Caki2 (cell line): ENCODE data around the gene DGKB. TPM values are rescaled to one million over a fixed set of nuclear protein-coding genes. Genes with fewer than 3 reads are reported as not detected.
"Not testable (repeated sequence)": the region's sequence is repeated elsewhere in the genome, so short reads cannot be mapped to it uniquely, and the experiment has no call there.

ENCODE experiments used
- DNase-seq: peaks from one replicate; pipeline ENCODE4 v3.0.0-alpha.2; 2015; ENCODE audit warnings: low read depth
- in situ Hi-C: cut with HindIII; loops from 2 replicates; pipeline ENCODE4 v1.10.0; 2016; ENCODE audit warnings: low sequenced_read_pairs, low pct_unique_long_range_greater_than_20kb, mixed read lengths
- total RNA-seq: library from RNA; depleted of rRNA; stranded (reverse); fragments of >200 nt; shearing (Covaris generic); gene quantifications from 2 replicates; pipeline ENCODE4 v1.2.3, GENCODE V29; 2014; ENCODE audit warnings: low replicate concordance

DGKB gene
- total RNA-seq, 1 experiment from 2014 or later = not detected

- DNase-seq = no peak
- in situ Hi-C loops = no loop called here
Observed at GRCh38 chr7:14324767-14325166, 577.8 kb downstream of the DGKB start.

- DNase-seq = no peak
Observed at GRCh38 chr7:14322724-14323123, 579.8 kb downstream of the DGKB start.

GRCh38 chr7:14321947-14322346 is 580.6 kb downstream of the DGKB start:
- no peak for DNase-seq
- in situ Hi-C loops = no loop called here

More at GRCh38 chr7:14322724-14323123, 579.8 kb downstream of the DGKB start:
- in situ Hi-C loops = no loop called here

- in situ Hi-C loops = no loop called here
- no peak for DNase-seq
Observed at GRCh38 chr7:14309432-14309831, 593.1 kb downstream of the DGKB start.

- in situ Hi-C loops = no loop called here
- no peak for DNase-seq
Observed at GRCh38 chr7:14305233-14305866, 597.2 kb downstream of the DGKB start.

- no peak for DNase-seq
- in situ Hi-C loops = no loop called here
Observed at GRCh38 chr7:14303536-14303935, 599.0 kb downstream of the DGKB start.

- no peak for DNase-seq
- in situ Hi-C loops = no loop called here
Observed at GRCh38 chr7:14294637-14295036, 607.9 kb downstream of the DGKB start.

- in situ Hi-C loops = no loop called here
- DNase-seq = no peak
Observed at GRCh38 chr7:14293434-14293833, 609.1 kb downstream of the DGKB start.

- peak; percentile 6 for DNase-seq
Observed at GRCh38 chr7:14292737-14293136, 609.8 kb downstream of the DGKB start.

GRCh38 chr7:14289957-14290356 is 612.6 kb downstream of the DGKB start:
- DNase-seq = no peak
- in situ Hi-C loops = no loop called here

More at GRCh38 chr7:14292737-14293136, 609.8 kb downstream of the DGKB start:
- in situ Hi-C loops = no loop called here

GRCh38 chr7:14288701-14289100 is 613.9 kb downstream of the DGKB start:
- in situ Hi-C loops = no loop called here
- DNase-seq = no peak

GRCh38 chr7:14287398-14287797 is 615.2 kb downstream of the DGKB start:
- DNase-seq = no peak
- in situ Hi-C loops = no loop called here

GRCh38 chr7:14286036-14286435 is 616.5 kb downstream of the DGKB start:
- DNase-seq = no peak
- in situ Hi-C loops = no loop called here

- in situ Hi-C loops, DNase-seq: not testable (repeated sequence)
Observed at GRCh38 chr7:14279065-14279871, 623.3 kb downstream of the DGKB start.

GRCh38 chr7:14275356-14275755 is 627.2 kb downstream of the DGKB start:
- no peak for DNase-seq
- in situ Hi-C loops = no loop called here

- in situ Hi-C loops = no loop called here
- DNase-seq = no peak
Observed at GRCh38 chr7:14271441-14271840, 631.1 kb downstream of the DGKB start.

- DNase-seq = no peak
- in situ Hi-C loops = no loop called here
Observed at GRCh38 chr7:14270099-14270498, 632.5 kb downstream of the DGKB start.

- in situ Hi-C loops = no loop called here
- DNase-seq = no peak
Observed at GRCh38 chr7:14260011-14260410, 642.5 kb downstream of the DGKB start.

- in situ Hi-C loops = no loop called here
Observed at GRCh38 chr7:14258861-14259260, 643.7 kb downstream of the DGKB start.

GRCh38 chr7:14258441-14258840 is 644.1 kb downstream of the DGKB start:
- DNase-seq = no peak
- in situ Hi-C loops = no loop called here

More at GRCh38 chr7:14258861-14259260, 643.7 kb downstream of the DGKB start:
- no peak for DNase-seq
